ENCODE measurements around the gene ZMYND8.
"Not testable (repeated sequence)": the region's sequence is repeated elsewhere in the genome, so short reads cannot be mapped to it uniquely, and the experiment has no call there.

Gene ZMYND8

DNA sequence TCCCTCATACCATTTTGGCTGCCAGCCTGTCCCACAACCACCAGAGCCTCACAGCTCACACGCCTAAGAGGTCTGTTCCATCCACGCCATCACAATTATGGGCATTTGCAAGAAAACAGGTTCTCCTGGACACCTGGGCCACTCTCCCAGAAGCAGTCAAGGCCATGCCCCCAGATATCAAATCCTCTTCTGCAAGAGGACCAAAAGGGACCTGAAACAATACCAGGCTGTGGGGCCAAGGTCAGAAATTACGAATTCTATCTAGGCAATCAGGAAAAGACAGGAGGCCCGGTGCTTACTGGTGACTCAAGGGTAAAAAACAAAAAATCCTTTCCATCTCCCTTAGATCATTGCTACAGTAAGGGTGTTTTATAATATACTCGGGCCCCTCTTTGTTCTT lies 69.8 kb downstream of the ZMYND8 start:
- DNase-seq (ENCODE audit: low read depth in 3 of 3) = no peak

DNA sequence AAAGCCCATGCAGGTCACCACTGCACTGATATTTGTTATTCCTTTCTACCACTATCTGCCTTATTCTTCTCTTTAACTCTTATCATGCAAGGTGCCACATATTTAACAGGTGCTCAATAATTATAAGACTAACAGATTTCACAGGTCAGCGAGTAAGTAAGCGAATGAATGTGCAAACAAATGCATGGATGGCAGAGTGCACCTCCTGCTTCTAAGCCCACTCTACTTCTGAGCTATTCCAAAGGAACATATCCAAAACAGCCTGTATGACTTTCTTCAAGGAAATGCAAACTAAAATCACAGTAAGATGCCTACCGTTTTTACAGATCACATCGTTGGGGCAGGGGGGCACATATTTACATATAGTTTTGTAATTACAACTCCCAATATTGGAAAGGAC lies 71.3 kb downstream of the ZMYND8 start:
- no peak for DNase-seq (ENCODE audit: low read depth in 3 of 3)

DNA sequence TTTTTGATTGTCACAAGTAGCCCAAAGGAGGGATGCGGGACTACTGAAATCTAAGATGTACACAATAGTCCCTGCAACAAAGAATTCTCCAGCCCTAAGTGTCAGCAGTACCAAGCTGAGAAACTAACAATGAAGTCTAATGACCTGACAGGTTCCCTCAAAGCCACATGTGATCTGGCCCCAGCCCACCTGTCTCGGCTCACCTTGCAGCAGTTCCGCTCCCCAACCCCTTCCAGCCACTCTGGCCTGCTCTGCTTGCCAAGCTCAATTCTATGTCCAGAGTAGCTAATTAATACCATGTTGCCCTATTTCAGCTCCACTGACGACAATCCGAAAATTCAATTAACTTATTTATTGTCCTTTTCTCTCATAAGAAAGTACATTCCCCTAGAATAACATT lies 72.1 kb downstream of the ZMYND8 start:
- DNase-seq (ENCODE audit: low read depth in 3 of 3) = no peak

DNA sequence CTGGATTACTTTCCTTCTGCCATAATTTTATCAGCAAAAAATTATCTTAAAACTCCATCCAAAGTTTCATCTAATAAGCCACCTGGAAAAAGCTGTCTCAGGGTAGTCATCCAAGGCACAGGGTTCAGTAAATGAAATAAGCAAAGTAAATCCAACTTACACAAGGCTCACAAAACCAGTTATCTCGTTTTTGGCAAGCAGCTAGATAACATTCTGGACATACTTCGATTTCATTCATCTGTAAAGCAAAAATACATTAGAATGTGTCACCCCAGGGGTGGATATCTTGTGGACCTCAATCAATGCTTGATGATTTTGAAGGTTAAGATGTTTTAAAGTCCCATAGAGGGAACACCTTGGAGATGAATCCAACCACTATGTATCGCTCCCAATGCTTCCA lies 73.1 kb downstream of the ZMYND8 start:
- DNase-seq (ENCODE audit: low read depth in 3 of 3) = no peak

DNA sequence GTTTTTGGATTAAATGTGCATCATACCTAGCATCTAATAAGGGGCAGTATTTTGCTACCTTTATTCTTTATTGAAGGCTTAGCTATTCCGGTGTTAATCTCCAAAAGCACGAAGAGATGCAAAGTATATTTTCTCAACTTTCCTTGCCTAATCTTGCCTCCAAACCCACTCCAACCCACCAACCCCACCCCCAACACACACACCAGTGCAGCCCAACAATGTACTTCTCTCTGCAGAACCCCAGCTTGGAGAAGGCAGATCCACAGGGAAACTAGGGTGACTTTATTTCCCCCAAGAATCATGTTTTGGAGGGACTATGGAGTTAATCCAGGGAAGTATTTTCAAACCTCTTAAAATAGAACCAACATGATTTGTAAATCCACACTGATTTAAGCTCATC lies 73.6 kb downstream of the ZMYND8 start:
- DNase-seq (ENCODE audit: low read depth in 3 of 3) = no peak

DNA sequence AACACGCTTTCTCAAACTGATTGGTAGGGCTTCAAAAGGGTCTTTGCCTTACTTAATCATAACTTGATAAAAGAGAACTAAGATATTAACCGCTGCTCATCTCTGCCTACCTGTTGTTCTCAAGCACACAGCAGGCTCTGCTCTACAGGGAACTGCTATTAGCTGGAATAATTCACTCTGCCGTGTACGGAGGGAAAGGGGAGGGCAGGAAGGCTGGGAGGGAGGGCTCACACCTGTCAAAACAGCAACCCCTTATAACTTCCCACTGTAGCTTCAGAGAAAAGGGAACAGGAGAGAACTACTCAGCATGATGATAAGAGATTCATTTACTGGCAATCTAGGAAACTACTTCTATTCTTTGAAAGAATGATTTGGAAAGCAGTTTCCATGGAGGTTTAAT lies 75.1 kb downstream of the ZMYND8 start:
- no peak for DNase-seq (ENCODE audit: low read depth in 3 of 3)

DNA sequence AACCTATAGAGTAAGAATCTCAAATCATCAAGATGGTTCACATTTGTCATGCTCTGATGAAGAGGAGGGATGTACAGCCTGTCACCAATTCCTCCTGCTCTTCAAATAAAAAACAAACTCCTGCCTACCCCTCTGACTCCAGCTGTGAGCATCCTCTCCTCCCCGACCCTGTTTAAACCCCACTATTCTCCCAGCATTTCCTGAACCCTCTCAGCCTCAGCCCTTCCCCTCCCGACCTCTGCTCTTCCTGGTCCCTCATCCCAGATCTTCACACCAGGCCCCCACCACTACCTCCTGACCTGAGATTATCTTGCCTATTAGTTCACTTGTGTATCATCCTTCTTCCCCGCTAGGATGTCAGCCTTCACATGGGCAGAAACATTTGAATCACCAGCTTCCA lies 75.8 kb downstream of the ZMYND8 start:
- DNase-seq (ENCODE audit: low read depth in 3 of 3) = no peak

DNA sequence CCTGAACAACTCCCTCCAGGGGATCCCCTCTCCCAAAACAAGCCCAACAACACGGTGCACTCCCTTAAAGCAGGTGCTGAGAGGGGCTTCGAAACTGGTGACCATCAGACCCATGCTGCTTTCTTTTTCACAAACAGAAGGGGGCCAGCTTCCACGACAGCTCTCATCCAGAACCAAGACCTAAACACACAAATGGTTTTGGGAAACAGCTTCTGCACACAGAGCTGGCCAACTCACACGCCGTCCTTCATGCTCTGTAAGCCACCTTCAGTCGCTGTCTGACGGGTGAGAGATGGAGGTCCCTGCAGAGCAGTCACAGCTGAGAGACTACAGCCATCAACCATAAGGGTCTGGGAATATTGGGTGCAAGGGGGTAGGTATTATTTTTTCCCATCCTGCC lies 76.3 kb downstream of the ZMYND8 start:
- DNase-seq (ENCODE audit: low read depth in 3 of 3) = no peak

DNA sequence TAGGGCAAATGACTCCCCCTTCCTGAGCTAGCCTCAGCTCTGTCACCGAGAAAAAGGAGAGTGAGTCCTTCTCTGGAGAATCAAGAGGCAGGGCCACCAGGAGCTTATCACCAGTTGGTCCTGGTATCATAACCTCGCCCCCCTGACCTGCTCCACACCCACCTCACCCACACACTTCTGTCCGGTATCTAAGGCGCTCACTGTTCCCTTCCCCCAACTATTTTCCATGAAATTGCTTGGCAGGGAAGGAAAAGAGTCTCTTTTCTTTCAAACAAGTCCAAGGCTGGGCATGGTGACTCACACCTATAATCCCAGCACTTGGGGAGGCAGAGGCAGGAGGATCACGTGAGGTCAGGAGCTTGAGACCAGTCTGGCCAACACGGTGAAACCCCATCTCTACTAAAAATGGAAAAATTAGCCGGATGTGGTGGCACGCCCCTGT lies 77.6 kb downstream of the ZMYND8 start:
- no peak for DNase-seq (ENCODE audit: low read depth in 3 of 3)

DNA sequence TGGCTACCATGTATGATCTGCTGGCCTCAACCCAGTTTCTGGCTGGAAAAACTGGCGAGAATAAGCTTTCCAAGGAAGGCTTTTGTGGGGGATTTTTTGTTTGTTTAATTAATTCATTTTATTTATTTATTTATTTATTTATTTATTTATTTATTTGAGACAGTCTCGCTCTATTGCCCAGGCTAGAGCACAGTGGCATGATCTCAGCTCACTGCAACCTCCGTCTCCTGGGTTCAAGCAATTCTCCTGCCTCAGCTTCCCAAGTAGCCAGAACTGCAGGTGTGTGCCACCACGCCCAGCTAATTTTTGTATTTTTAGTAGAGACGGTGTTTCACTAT lies 79.0 kb downstream of the ZMYND8 start:
- DNase-seq (ENCODE audit: low read depth in 3 of 3) = not testable (repeated sequence)

DNA sequence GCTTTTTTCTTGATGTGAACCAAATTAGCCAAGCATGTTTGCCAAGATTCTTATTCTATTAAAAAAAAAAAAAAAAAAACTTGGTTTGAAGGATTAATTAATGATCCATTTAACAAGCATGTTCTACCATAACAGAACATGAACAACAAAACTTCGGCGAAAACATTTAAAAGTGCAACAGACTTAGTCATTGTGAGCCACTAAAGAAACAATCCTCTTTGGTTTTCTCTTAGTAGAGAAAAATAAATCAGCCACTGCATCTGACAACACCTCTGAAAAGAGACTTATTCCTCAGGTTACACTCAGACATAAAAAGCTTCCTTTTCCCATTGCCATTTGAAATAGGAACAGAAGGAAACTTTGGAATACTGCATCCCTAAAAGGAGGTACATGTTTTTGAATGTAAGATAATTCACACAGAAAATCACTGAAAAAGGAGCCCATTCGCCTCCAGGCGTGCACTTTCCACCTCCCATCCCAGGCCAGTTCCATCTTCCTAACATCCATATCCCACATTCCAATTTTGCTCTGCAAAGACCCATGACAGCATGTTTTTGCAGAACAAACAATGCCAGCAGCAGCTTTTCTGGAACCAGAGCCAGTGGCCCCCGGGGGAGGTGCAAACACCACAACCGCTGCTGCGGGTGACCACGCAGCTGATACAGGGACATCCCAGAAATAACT lies 79.5 kb downstream of the ZMYND8 start:
- no peak for DNase-seq (ENCODE audit: low read depth in 3 of 3)

DNA sequence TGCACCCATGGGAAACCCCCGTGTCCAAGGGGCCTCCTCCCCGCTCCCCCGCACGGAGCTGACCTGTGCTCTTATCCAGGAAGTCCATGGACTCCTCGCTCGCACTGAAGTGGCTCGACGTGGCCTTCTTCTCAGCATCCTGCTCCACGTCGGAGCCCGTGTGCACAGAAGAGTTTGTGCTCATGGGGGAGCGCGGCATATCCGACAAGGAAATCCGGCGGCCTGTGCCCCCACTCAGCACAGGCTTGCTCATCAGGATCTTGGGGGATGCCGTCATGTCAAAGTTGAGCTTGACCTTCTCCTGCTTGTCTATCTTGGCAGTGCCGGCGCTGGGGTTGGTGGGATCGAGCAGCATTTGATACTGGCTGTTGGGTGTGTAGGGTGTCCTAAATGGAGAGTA lies 80.2 kb downstream of the ZMYND8 start:
- no peak for DNase-seq (ENCODE audit: low read depth in 3 of 3)

DNA sequence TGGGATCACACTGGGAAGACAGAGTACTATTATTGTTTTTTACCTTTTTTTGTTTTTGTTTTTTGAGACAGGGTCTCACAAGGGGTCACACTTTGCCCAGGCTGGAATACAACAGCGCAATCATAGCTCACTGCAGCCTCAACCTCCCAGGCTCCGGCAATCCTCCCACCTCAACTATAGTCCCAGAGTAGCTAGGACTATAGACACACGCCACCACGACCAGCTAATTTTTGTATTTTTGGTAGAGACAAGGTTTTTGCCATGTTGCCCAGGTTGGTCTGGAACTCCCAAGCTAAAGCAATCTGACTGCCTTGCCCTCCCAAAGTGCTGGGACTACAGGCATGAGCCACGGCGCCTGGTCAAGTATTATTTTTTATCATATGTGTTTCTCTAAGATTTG lies 81.0 kb downstream of the ZMYND8 start:
- DNase-seq (ENCODE audit: low read depth in 3 of 3) = no peak

DNA sequence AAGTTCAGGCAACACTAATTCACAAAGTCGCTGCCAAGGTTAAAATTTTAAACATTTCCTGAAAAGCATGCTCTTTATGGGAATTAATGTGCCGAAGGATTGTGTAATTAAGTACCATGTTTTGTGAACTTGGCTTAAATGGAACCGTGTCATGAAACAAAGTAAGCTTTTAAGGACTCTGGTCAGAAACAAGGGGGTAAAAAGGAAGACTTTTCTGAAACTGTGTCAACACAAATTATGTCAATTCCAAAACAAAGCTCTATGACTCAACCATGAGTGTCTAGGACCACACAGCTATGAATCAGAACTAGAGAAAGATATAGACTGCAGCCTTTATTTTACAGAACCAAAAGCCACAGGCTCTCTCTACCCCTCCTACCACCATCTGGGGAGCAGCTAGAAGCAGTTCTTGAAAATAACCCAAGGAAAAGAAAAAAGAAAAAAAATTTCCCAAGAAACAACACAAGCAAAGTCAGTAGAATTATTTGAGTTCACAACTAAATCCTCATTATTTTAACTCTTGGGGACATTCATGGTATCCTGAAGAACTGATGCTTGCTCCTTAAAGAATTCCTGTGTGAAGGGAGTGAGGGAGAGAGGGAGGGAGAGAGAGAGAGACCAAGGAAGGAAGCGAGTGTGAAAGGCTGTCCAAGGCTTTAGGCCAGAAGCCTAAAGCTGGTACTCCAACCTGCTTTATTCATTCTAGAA lies 81.9 kb downstream of the ZMYND8 start:
- peak; percentile 3 to 17 (median 15) for DNase-seq (ENCODE audit: low read depth in 3 of 3)

DNA sequence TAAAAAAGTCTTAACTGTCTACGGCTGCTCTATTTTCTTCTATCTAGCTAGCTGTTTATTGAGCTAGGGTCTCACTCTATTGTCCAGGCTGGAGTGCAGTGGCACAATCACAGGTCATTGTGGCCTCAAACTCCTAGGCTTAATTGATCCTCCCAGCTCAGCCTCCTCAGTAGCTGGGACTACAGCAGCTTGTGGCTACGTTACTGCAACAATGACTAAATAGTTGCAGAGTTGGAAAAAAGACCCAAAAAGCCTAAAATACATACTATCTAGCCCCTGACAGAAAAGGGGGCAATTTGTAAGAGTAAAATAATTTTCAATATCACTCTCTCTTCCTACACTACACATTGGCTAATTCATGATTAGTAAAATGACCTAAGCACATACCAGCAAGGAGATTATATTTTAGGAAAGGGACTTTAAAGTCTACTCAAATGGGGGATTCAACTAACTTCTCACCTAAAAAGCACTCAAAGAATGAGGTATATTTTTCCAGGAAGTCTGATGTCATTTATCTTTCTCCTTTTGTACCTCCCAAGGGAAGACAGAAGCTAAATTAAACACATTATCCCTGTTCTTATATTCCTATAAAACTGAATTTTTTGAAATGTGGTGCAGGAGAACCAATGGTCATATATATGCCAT lies 82.8 kb downstream of the ZMYND8 start:
- no peak for DNase-seq (ENCODE audit: low read depth in 3 of 3)

DNA sequence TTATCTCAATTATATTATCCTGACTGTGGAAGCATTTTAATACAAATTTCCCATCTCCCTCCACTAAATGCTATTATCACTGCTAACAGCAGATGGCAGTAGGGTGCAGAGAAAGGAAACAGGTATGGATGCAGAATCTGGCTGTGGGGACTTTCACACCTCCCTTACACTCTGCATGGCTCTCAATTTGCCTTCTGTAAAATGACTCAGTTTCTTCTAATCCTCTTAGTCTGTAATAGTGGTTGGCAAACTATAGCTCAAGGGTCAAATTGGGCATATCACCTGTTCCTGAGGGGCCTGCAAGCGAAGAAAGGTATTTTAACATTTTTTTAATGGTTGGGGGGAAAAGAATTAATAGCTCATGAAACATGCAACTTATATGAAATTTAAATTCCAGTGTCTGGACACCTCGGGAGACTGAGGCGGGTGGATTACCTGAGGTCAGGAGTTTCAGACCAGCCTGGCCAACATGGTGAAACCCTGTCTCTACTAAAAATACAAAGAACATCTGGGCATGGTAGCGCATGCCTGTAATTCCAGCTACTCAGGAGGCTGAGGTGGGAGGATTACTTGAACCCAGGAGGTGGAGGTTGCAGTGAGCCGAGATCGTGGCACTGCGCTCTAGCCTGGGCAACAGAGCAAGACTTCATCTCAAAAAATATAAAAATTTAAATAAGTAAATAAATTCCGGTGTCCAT lies 83.5 kb downstream of the ZMYND8 start:
- DNase-seq (ENCODE audit: low read depth in 3 of 3) = peak; percentile 16 to 45 (median 40)

DNA sequence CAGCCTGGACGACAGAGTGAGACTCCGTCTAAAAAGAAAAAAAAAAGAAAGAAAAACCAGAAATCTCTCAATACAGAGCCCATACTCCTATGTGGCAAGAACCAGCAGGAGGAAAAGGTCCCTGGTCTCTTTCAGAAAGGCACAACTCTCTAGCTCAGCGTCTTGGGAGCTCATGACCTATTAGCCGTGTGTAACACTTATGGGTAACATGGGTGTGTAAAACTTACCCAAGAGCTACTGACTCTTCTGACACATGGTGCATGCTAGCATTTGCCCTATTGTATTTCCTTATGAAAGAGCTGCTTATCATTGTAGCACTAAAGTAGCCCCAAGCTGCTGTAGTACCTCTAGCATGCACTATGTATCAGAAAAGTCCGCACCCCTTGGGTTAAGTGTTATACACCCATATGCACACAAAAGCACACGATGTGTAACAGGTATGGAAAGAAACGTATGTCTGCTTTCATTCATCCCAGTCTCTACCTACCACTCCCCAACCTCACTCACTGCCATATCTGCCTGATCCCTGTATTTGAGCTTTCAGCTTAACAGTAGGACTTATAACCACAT lies 85.4 kb downstream of the ZMYND8 start:
- DNase-seq (ENCODE audit: low read depth in 3 of 3) = no peak

DNA sequence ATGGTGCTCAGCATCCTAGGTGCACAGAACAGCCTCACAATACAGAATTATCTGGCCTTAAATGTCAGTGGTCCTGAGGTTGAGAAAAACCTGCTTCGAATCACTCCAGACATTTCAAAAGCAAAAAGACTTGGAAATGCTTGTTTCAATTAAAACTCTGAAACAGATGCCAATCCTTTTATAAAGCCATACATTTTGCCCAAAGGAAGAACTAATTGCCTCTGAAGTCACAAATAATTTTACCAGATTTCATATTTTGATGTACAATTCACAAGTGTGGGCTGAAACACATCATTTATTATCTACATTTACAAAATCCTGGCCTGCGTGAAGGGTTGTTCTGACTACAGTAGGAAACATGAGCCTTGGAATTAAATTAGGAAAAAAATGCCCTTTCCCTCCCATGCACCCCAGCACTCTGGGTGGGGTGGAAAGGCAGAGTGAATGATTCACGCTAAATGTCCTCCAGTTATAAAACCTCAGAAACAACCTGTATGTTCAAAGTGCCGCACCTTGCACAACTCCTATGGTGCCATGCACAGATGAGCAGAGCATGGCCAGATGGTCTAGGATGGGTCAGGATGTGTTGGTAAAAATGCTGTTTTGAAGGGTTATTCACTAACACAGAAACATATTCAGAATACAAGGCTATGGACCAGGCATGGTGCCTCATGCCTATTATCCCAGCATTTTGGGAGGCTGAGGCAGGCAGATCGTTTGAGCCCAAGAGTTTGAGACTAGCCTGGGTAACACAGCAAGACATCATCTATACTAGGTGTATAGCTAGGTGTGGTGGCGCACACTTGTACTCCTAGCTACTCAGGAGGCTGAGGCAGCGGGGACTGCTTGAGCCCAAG lies 87.0 kb downstream of the ZMYND8 start:
- DNase-seq (ENCODE audit: low read depth in 3 of 3) = no peak

DNA sequence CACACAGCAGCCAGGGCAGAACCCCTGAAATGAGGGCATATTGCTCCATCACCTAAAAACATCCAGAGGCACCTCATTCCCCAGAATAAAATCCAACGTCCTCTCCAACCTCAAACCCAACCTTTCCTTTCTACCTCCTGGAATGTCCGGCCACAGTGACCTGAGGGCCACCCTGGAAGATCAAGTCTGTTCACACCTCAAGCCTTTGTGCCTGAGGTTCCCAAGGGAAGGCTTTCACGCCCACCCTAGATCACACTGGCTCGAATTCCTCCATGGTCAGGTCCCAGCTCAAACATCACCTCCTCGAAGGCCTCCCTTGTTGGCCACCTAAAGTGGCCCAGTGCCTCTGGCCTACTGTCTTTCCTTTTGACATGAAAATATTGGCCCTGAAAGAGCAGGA lies 88.9 kb downstream of the ZMYND8 start:
- DNase-seq (ENCODE audit: low read depth in 3 of 3) = no peak

DNA sequence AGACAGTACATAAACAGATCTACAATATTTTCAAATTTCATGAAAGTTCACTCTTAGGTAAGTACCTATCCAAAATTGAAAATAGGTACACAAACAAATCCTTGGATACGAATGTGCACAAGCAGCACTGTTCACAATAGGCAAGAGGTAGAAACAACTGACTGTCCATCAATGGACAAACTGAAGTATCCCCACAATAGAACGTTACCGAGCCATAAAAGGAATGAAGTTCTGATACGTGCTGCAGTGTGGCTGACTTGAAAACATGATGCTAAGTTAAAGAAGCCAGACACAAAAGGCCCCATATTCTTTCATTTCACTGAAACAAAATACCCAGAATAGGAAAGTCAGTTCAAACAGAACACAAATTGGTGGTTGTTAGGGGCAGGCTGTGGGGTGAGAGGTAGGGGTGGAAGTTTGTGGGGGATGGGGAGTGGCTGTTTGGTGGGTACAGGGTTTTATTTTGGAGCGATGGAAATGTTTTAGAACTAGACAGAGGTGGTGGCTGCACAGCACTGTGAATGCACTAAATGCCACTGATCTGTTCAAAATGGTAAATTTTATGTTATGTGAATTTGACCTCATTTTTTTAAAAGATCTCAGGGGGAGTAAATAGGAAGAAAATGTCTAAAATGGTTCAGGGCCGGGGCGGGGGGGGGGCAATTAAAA lies 89.5 kb downstream of the ZMYND8 start:
- DNase-seq (ENCODE audit: low read depth in 3 of 3) = no peak

DNA sequence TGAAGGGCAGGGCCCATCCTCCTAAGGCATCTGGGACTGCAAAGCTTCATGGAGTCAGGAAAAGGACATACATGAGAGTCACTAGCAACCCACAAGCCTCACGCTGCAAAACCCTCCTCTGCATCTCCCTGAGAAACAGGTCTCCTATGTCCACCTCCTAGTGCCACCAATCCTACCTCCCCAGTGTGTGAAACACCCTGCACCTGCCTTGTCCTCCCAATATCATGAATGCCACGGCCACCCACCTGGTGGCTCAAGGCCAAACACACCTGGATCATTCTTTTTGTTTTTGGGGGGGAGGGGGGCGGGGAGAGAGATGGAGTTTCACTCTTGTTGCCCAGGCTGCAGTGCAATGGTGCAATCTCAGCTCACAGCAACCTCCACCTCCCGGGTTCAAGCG lies 90.5 kb downstream of the ZMYND8 start:
- no peak for DNase-seq (ENCODE audit: low read depth in 3 of 3)
